Pancreas (tissue), 10 donors: ENCODE data around the gene PSMG3. TPM values are rescaled to one million over a fixed set of nuclear protein-coding genes. Genes with fewer than 3 reads are reported as not detected.

Experiments
- ATAC-seq, 4 donors: fragments of 200-7000 bp; cut with Tn5 transposase; one replicate each; pipeline versions ENCODE4 v1.8.0 to v1.9.1; 2020; ENCODE audit warnings: mild to moderate bottlenecking in 4 of 4, moderate library complexity in 4 of 4
- DNase-seq, 6 donors: peaks; one replicate each; pipeline ENCODE4 v3.0.0-alpha.2; 2020
- FAIRE-seq: peaks from 2 replicates; lab custom pipeline; 2012; peaks lifted over from hg19 to GRCh38; lab: Jason Lieb, UNC
- H3K27ac ChIP-seq, 4 donors: fragments of 200-600 bp; sonication (generic); 1 replicate in 3 of 4; 2 replicates in 1 of 4; pipeline versions ENCODE4 v1.5.0 to v1.8.0; 2020
- H3K27me3 ChIP-seq, 4 donors: fragments of 200-600 bp; one replicate each; pipeline ENCODE4 v1.8.0; 2021
- H3K36me3 ChIP-seq, 3 donors: fragments of 200-600 bp; sonication (generic) in 1 of 3; one replicate each; pipeline versions ENCODE4 v1.5.0 to v1.8.0; 2020 to 2021
- H3K4me1 ChIP-seq, 3 donors: fragments of 200-600 bp; one replicate each; pipeline ENCODE4 v1.8.0; 2021
- H3K4me3 ChIP-seq, 4 donors: fragments of 200-600 bp; sonication (generic) in 2 of 4; one replicate each; pipeline versions ENCODE4 v1.5.0 to v1.8.0; 2020 to 2021
- H3K9me3 ChIP-seq, 4 donors: fragments of 200-600 bp; one replicate each; pipeline ENCODE4 v1.8.0; 2021
- CTCF ChIP-seq, 4 donors: fragments of 200-600 bp; sonication (generic) in 3 of 4; IDR thresholded peaks; one replicate each; pipeline versions ENCODE4 v1.5.0 to v1.8.0; 2021; ENCODE audit warnings: antibody characterized with exemption in 4 of 4
- WGBS, 2 donors: extraction: QIAGEN DNeasy Blood & Tissue Kit; methylation state at CpG; one replicate each; pipeline ENCODE4 v1.1.7; 2013; 5-methylcytosine and 5-hydroxymethylcytosine counted together
- intact Hi-C, 3 donors: fragments of 100-400 bp; cut with DNase I; formaldehyde crosslinking; loops; one replicate each; pipeline versions ENCODE4 v1.11.1 to v1.14.2; 2022
- polyA plus RNA-seq, 2 donors: library from polyadenylated mRNA; stranded (reverse); fragments of 200-250 nt; gene quantifications; one replicate each; pipeline ENCODE4 v1.2.3, GENCODE V29; 2013
- total RNA-seq, 6 donors: library from RNA; stranded (reverse); fragmentation: NEBNext Ultra II Directional in 4 of 6; extraction: Animal tissue kit (Norgen Biotek cat#: 25700) in 4 of 6; gene quantifications; one replicate each; pipeline versions ENCODE4 v1.2.1 to v1.2.4, GENCODE V29; 2021 to 2023
- donor health status: healthy with polysubstance abuse.
- donor health status: DM: no; HTN: no; CAD: no; lungs with moderate emphysema.
- donor health status: DM: no; HTN: no; CAD: no.
- donor health status: control.
- donor health status: control.
- donor health status: Bipolar disorder and iron deficiency.
- donor health status: DM: yes; HTN: yes; CAD: no.
- donor health status: DM: no; HTN: no; CAD: no.
- donor health status: DM: no; HTN: no; CAD: no.
- donor health status: DM: yes; HTN: yes; CAD: no.

PSMG3 gene
- total and polyA plus RNA-seq, 8 donors: 6.7 to 46.1 (median 11.1) TPM

- Histone ChIP-seq H3K36me3 (no peaks in the 10 kb centered on the region), H3K9me3 (no peaks in the 10 kb centered on the region), H3K27me3 (no peaks in the 10 kb centered on the region), H3K4me1 (peaks cover 0 to 11% (median 4%) of the 10 kb centered on the region in 3 donors), H3K27ac (peak within 1 kb of the TSS; percentile 89 to 97 (median 93)), H3K4me3 (peak within 1 kb of the TSS; percentile 23 to 47 (median 42))
- ATAC-seq (peak; percentile 84 to 89 (median 88)), DNase-seq (peak; percentile 91 to 99 (median 97)), FAIRE-seq (no peak)
- WGBS, 2 donors: 9 to 10% methylated on average over 21 to 23 of the region's 23 CpGs
- intact Hi-C loops: loop anchor here in 1 of 3 donors (5.0 kb wide), 1 partner anchor 44 kb away; no protein-coding TSS in a partner anchor
- peak; percentile 56 to 75 (median 59) for TF ChIP-seq CTCF (IDR thresholded peaks at IDR 0.05)
Observed at GRCh38 chr7:1555813-1556543, 13.9 kb downstream of the PSMG3 start, which contains the start of gene TMEM184A. Gene TMEM184A, minus strand, starts transcription at chr7:1556205. Its CDS starts 721 bp downstream, at chr7:1555484.

- Histone ChIP-seq H3K27ac (peak overlapping the region; percentile 89 to 97 (median 93)), H3K36me3 (peaks cover 0 to 3% (median 0%) of the 10 kb centered on the region in 3 donors), H3K4me3 (peak overlapping the region; percentile 23 to 47 (median 42)), H3K9me3 (no peaks in the 10 kb centered on the region), H3K27me3 (no peaks in the 10 kb centered on the region), H3K4me1 (peaks cover 0 to 11% (median 4%) of the 10 kb centered on the region in 3 donors)
- ATAC-seq (peak; percentile 62 to 84 (median 71)), FAIRE-seq (no peak), DNase-seq (peak; percentile 77 to 91 (median 82))
- intact Hi-C loops: loop anchor here in 1 of 3 donors (5.0 kb wide), 1 partner anchor 43 kb away; no protein-coding TSS in a partner anchor
- no peak for TF ChIP-seq CTCF (IDR thresholded peaks at IDR 0.05)
- WGBS, 2 donors: 7% methylated on average over 35 of the region's 35 CpGs
Observed at GRCh38 chr7:1555046-1555812, 14.6 kb downstream of the PSMG3 start.

- 49 to 50% methylated on average over 20 of the region's 20 CpGs for WGBS, 2 donors
- Histone ChIP-seq H3K9me3 (no peaks in the 10 kb centered on the region), H3K27ac (peak overlapping the region; percentile 89 to 97 (median 93)), H3K4me3 (peak overlapping the region; percentile 23 to 47 (median 42)), H3K36me3 (peaks cover 0 to 11% (median 0%) of the 10 kb centered on the region in 3 donors), H3K27me3 (no peaks in the 10 kb centered on the region), H3K4me1 (peaks cover 0 to 11% (median 4%) of the 10 kb centered on the region in 3 donors)
- TF ChIP-seq CTCF (IDR thresholded peaks at IDR 0.05): no peak
- FAIRE-seq (no peak), DNase-seq (peak; percentile 17 to 84 (median 48)), ATAC-seq (no peak)
- intact Hi-C loops: loop anchor here in 1 of 3 donors (5.0 kb wide), 1 partner anchor 42 kb away; no protein-coding TSS in a partner anchor
Observed at GRCh38 chr7:1554333-1555045, 15.3 kb downstream of the PSMG3 start.

GRCh38 chr7:1553512-1554210, 16.2 kb downstream of the PSMG3 start:
- H3K36me3 ChIP-seq: peaks cover 0 to 19% (median 0%) of the 10 kb centered on the region in 3 donors
- no peaks in the 10 kb centered on the region for H3K27me3 ChIP-seq
- intact Hi-C loops: no loop called here
- H3K4me3 ChIP-seq: peak overlapping the region in 1 of 4 donors; percentile 47
- no peak overlapping the region for H3K27ac ChIP-seq
- no peak for TF ChIP-seq CTCF (IDR thresholded peaks at IDR 0.05)
- peak in 5 of 6 donors; percentile 16 to 82 (median 42) for DNase-seq
- peaks cover 0 to 11% (median 4%) of the 10 kb centered on the region in 3 donors for H3K4me1 ChIP-seq
- FAIRE-seq: no peak
- no peak for ATAC-seq
- H3K9me3 ChIP-seq: no peaks in the 10 kb centered on the region
- 70 to 73% methylated on average over 28 of the region's 28 CpGs for WGBS, 2 donors
